ENCODE results near the gene SPDL1.

Gene SPDL1

GRCh38 chr5:169634606-169635005 lies 51.0 kb downstream of the SPDL1 start:
- DNase-seq, result no peak

DNA sequence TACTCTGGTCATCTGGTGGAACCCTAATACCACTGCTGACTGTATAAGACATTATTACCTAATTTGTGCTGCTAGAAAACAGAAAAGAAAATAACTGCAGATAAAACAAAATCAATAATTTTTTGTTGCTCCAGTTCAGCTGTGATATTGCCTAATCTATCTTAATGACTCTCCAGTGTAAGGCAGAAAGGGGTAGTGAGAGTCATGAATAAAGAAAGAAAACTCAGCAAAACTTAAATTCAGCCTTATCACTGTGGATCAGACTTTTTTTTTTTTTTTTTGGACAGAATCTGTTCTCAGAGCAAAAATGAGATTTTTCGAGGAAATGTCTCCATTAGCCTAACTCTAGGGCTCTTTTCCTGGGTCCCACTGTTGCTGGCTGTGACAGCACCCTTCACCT lies 52.4 kb downstream of the SPDL1 start:
- DNase-seq, result no peak

DNA sequence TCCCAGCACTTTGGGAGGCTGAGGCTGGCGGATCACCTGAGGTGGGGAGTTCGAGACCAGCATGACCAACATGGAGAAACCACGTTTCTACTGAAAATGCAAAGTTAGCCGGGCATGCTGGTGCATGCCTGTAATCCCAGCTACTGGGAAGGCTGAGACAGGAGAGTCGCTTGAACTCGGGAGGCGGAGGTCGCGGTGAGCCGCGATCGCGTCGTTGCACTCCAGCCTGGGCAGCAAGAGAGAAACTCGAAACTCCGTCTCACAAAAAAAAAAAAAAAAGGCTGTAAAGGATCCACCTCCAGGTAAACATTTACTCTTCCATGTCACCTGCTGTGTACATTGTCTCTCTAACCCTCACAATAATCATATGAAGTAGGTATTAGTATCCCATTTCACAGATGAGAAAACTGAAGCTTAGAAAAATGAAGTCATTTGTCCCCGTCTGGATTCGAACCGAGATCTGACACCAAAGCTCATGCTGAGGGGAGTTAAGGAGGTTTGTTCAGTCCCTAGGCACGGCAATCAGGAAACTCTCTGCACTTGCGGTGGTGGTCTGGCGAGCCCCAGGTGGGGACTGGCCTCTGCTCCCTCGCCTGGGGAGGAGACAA lies 53.0 kb downstream of the SPDL1 start:
- DNase-seq, result no peak

GRCh38 chr5:169637085-169637548 lies 53.5 kb downstream of the SPDL1 start, which contains the start of gene DOCK2:
DOCK2 (plus strand) TSS chr5:169637275; CDS start chr5:169637327, 52 bp downstream.
- DNase-seq, result peak; percentile 32 to 81 (median 50)

DNA sequence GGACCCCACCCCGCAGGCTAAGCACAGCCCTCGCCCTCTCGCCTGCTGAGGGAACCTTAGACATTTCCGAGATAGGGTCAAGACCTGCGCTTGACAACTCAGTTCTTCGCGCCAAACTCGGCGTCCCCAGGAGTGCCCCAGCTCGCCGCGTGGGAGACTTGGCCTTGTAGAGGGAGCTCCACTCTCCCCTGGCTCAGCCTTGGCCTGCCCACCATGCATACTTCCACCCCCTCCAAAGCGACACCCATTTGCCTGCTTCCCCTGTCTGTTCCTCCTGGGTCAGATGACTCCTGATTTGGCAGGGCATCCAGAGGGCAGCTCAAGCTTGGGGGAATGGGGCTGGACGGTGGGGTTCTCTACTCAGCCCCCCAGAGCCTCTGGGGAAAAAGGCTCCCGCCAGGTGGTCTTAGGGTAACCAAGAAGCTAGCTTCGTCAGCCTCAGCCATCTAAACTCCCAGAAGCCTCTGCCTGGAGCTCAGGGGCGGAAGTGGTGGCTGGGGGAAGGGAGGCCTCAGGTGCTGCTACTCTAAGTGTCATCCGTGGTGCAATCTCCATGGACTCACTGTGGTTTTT lies 54.1 kb downstream of the SPDL1 start:
- DNase-seq, result peak; percentile 36 to 85 (median 51)

DNA sequence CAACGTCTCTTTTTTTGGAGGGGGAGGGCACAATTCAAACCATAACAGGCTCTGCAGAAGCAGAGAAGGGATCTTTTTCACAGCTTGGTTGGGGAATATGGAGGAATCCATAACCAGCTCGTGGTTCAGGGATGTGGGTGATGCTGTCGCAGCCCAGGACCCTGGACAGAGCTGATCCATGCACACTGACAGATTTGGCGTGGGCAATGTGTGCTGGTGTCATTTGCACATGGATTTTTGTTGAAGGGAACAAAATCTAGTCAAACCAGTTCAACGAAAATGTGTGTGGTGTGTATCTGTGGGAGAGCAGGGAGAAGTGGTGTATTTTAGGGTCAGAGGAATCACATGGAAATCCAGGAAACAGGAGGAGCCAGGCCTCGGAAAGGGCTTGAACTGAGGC lies 57.7 kb downstream of the SPDL1 start:
- DNase-seq, result no peak

GRCh38 chr5:169646856-169647255 lies 63.3 kb downstream of the SPDL1 start:
- DNase-seq, result no peak

GRCh38 chr5:169647566-169647965 lies 64.0 kb downstream of the SPDL1 start:
- no peak for DNase-seq

DNA sequence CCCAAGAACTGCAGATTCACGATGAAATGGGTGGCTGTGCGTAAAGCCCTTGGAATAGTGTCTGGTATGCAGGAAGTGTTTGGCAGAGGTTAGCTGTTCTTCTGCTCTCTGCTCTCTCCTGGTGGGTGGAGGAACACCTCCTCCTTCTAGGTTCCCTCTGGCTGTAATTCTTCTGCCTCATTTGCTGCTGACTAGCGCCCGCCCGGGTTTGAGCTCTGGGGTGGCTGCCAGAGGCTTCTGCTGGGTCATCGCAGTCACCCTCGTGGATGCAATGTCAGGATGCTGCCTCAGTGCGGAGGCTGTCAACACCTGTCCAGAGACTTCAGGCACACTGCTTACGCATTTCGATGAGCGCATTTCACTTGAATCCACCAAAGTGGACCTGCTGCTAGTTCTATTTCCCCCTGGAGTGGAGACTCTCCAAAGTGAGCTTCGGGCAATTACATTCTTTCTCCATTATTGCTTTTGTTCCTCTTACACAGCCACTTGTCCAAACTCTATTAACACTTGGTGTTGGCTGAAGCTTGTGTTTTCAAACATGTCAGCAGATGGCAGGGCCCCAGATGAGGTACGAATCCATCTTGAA lies 65.2 kb downstream of the SPDL1 start:
- no peak for DNase-seq

DNA sequence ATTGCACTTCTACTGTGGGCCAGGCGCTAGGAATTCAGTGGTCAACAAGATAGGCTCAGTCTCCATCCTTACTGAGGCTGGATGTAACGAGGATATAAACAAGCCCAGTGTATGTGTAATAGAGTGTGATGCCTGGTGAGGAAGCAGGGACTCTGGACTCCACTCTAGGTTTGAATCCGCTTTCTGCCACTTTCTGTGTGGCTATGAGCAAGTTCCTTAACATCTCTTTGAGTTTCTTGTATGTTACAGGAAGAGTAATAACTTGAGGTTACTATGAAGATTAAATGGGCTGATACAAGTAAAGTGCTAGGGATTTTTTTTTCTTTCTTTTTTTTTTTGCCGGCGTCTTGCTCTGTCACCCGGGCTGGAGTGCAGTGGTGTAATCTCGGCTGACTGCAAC lies 65.9 kb downstream of the SPDL1 start:
- DNase-seq, result peak in 1 of 5 donors; percentile 80

- DNase-seq, result peak in 1 of 5 donors; percentile 77
These were observed 67.2 kb downstream of the SPDL1 start for GRCh38 chr5:169650701-169651331.

DNA sequence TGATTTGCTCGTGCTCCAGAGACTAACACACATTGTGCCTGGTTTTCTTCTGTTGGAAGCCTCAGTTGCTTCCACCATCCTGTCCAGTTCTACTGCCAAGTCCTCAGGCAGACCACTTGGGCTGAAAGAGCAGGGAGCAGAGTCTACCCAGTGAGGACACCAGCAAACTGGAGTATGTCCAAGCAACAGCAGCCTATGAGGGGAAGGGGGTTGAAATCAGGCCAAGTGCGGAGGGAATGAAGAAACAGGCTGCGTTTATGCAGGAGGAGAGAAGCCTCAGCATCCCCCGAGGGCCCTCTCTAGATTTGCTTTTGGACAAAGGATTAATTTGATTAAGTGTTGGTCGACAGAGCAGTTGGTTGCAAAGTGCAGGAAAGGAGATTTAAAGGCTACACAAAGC lies 68.0 kb downstream of the SPDL1 start:
- DNase-seq, result no peak

GRCh38 chr5:169652057-169652456 lies 68.5 kb downstream of the SPDL1 start:
- DNase-seq, result no peak

DNA sequence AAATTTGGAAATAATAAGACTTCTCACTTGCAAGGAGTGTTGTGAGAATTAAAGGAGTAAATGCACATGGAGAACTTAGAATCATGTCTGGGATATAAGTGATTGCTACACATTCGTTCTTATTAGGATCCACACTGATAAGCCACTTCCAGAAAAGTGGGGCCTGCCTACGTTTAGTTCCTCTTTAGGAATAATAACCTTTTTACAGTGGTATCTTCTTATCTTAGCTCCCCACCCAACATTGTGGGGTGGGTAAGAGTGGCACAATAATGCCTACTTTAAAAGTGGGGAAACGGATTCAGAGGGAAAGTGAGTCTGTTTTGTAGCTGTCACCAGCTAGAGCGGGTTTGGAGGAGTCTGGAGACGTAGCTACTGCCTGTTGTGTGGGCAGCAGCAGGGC lies 69.5 kb downstream of the SPDL1 start:
- DNase-seq, result no peak

Data from T-helper 1 cell (primary cell).